GM12865 (cell line): ENCODE data around the gene OVOL2.

Source experiments
- DNase-seq: peaks from one replicate; pipeline ENCODE4 v3.0.0; 2010; ENCODE audit warnings: low read depth
- H3K4me3 ChIP-seq: 2 replicates; pipeline ENCODE4 v1.5.1; 2011; ENCODE audit warnings: mild to moderate bottlenecking, low read depth, low read length, control low read depth
- TF ChIP-seq, protein P1 (sequence below): IDR thresholded peaks from 2 replicates; pipeline ENCODE4 v1.5.1; 2011; ENCODE audit warnings: low read length, control low read depth, low read depth, inconsistent platforms; ENCODE audit not compliant: insufficient read depth; ENCODE audit errors: missing control alignments

OVOL2 gene

DNA sequence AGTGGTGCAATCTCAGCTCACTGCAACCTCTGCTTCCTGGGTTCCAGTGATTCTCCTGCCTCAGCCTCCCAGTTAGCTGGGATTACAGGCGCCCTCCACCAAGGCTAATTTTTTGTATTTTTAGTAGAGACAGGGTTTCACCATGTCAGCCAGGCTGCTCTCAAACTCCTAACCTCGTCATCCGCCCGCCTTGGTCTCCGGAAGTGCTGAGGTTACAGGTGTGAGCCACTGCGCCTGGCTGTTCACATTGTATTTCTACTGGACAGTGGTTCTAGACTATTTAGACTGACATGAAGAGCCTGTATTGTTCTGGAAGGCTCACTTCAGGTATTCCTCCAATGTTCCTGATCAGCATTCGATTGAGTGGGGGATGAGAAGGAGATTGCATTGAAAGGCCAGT is 14.8 kb upstream of the OVOL2 start:
- TF ChIP-seq, protein P1, sequence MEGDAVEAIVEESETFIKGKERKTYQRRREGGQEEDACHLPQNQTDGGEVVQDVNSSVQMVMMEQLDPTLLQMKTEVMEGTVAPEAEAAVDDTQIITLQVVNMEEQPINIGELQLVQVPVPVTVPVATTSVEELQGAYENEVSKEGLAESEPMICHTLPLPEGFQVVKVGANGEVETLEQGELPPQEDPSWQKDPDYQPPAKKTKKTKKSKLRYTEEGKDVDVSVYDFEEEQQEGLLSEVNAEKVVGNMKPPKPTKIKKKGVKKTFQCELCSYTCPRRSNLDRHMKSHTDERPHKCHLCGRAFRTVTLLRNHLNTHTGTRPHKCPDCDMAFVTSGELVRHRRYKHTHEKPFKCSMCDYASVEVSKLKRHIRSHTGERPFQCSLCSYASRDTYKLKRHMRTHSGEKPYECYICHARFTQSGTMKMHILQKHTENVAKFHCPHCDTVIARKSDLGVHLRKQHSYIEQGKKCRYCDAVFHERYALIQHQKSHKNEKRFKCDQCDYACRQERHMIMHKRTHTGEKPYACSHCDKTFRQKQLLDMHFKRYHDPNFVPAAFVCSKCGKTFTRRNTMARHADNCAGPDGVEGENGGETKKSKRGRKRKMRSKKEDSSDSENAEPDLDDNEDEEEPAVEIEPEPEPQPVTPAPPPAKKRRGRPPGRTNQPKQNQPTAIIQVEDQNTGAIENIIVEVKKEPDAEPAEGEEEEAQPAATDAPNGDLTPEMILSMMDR = no peak
- no peak overlapping the region for H3K4me3 ChIP-seq
- no peak for DNase-seq

DNA sequence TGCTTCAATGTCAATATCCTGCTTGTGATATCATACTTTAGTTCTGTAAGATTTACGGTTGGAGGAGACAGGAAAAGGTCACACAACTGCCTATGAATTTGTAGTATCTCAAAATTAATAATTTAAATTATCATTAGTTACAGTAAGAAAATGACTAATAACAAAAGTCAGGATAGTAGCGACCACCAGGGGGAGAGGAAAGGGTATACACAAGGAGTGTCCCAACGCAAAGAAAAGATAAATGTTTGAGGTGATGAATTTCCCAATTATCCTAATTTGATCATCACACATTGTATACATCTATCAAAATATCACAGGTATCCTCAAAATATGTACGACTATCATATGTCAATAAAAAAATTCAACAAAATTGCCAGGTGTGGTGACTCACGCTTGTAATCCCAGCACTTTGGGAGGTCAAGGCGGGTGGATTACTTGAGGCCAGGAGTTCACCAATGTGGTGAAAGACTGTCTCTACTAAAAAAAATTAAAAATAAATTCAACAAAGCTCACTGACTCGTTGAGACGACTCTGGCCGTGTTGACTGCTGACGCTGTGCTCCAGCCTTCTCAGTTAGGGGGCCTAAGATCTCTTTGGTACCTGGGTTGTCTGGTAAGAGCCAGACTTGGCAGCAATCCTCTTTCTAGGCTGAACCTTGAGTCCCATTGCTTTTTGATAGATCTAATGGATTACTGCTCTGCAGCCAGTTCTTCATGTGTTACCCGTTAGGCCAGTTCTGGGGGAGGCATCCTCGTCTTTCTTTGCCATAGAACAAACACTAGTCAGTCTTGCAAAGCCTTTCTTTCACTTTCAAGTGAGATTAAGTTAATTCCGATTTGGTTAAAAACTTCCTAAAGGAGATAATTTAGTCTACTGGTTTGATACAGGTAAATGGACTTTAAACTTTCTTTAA is 9.0 kb upstream of the OVOL2 start:
- DNase-seq = no peak
- no peak overlapping the region for H3K4me3 ChIP-seq
- TF ChIP-seq, protein P1 = no peak

DNA sequence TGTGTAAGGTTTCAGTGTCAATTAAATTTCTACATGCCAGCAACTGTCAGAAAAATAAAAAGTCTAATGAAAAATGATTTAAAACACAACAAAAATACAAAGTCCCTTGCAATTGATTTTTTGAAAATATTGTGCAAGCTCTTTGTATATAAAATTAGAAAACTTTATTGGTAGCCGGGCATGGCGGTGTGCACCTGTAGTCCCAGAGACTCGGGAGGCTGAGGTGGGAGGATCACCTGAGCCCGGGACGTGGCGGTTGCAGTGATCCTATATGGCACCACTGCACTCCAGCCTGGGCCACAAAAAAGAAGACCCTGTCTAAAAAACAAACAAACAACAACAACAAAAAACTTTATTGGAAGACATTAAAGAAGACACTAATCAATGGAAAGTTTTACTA is 6.0 kb upstream of the OVOL2 start:
- DNase-seq = no peak
- no peak overlapping the region for H3K4me3 ChIP-seq
- TF ChIP-seq, protein P1 = no peak

DNA sequence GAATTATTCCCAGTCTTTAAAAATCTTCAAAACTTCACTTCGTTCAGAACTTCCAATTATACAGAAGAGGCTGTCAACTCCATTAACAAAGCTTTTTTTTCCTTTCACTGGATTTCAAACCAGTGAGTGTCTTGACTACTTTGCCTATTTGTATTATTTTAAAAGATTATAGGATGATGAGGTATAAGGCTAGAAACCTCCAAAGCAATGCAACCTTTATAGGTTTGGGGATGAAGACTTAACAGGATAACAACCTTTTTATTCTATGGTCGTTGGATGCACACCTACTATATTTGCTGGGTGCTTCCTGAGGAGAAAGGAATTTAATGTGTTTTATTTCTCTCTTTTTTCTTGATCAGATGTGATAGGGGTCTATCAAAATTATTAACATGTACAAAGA is 1.9 kb upstream of the OVOL2 start:
- TF ChIP-seq, protein P1 = no peak
- DNase-seq = no peak
- H3K4me3 ChIP-seq = no peak overlapping the region

DNA sequence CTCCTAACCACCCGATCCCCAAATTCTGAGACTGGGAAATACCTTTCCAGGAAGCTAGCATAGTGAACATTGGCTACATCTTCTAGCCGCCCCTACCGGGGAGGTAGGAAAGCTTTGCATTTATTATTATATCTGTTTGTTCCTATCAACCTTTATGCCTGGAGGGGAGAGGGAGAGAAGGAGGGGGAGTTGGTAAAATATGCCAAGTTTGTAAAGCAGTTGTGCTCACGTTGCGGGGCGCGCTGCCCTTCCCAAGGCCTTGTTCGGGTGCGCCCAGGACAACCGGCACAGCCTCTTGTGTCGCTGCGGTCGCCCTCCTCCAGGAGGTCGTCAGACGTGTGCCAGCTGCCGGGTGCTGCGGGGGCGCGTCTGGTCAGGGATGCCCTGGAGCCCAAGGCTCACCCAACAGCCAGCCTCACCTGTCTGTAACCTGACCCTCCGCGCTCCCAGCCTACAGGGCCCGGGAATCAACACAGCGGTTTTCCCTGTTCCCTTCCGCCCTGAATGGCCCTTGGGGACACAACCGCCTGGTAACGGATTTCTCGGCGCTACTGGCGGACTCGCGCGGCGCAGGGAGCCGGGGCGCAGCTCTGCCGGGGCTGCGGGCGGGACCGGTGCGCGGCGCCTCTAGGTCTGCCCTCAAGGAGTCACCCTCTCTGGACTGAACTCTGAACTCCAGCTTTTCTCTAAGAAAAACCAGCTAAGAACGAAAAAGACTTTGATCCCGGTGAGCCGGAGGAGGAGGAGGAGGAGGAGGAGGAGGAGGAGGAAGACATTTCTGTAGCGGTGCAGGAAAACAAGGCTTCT is 1.1 kb upstream of the OVOL2 start:
- no peak for DNase-seq
- TF ChIP-seq, protein P1 = no peak
- H3K4me3 ChIP-seq = no peak overlapping the region

DNA sequence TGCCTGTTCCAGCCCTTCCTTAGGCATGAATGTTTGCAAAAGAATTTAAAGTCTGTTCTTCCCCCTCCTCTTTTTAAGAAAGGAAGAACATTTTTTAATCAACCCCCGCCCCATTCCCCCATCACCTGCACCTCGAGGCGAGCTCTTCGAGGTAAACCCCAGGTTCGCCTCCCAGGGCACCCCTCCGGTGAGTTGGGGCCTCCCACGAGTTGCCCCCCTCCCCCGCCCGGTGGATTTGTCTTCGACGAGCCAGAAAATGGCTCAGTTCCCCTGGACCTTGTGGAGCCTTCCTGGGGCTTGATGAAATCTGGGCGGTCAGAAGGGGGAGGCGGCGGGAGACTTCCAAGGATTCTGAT is 256 bp upstream of the OVOL2 start:
- no peak overlapping the region for H3K4me3 ChIP-seq
- TF ChIP-seq, protein P1 = no peak
- DNase-seq = no peak
